ENCODE data around the gene CAMK2G.

Gene CAMK2G

GRCh38 chr10:73916761-73917470, 42.6 kb upstream of the CAMK2G start:
- in situ Hi-C loops (cut with MboI; ENCODE audit: low sequenced_read_pairs, unreplicated experiment), result no loop called here
- no peak for DNase-seq (ENCODE audit: low spot score)
- TF ChIP-seq CTCF (IDR thresholded peaks at IDR 0.05; ENCODE audit: borderline replicate concordance, control extremely low read depth, extremely low read depth, insufficient read depth, missing control alignments), result no peak

GRCh38 chr10:73915206-73915851, 41.0 kb upstream of the CAMK2G start:
- no peak for TF ChIP-seq CTCF (IDR thresholded peaks at IDR 0.05; ENCODE audit: borderline replicate concordance, control extremely low read depth, extremely low read depth, insufficient read depth, missing control alignments)
- in situ Hi-C loops (cut with MboI; ENCODE audit: low sequenced_read_pairs, unreplicated experiment), result no loop called here
- DNase-seq (ENCODE audit: low spot score), result no peak

- no peak for TF ChIP-seq CTCF (IDR thresholded peaks at IDR 0.05; ENCODE audit: borderline replicate concordance, control extremely low read depth, extremely low read depth, insufficient read depth, missing control alignments)
- in situ Hi-C loops (cut with MboI; ENCODE audit: low sequenced_read_pairs, unreplicated experiment), result no loop called here
- no peak for DNase-seq (ENCODE audit: low spot score)
Measured at GRCh38 chr10:73914036-73914435, 39.7 kb upstream of the CAMK2G start.

- no peak for TF ChIP-seq CTCF (IDR thresholded peaks at IDR 0.05; ENCODE audit: borderline replicate concordance, control extremely low read depth, extremely low read depth, insufficient read depth, missing control alignments)
- in situ Hi-C loops (cut with MboI; ENCODE audit: low sequenced_read_pairs, unreplicated experiment), result no loop called here
- no peak for DNase-seq (ENCODE audit: low spot score)
Measured at GRCh38 chr10:73911553-73912004, 37.2 kb upstream of the CAMK2G start.

GRCh38 chr10:73910764-73911552, 36.6 kb upstream of the CAMK2G start, which contains the start of gene PLAU:
PLAU (plus strand) TSS chr10:73911132; CDS start chr10:73911556, 424 bp downstream.
- peak; percentile 74 for DNase-seq (ENCODE audit: low spot score)
- TF ChIP-seq CTCF (IDR thresholded peaks at IDR 0.05; ENCODE audit: borderline replicate concordance, control extremely low read depth, extremely low read depth, insufficient read depth, missing control alignments), result no peak
- in situ Hi-C loops (cut with MboI; ENCODE audit: low sequenced_read_pairs, unreplicated experiment), result no loop called here

- in situ Hi-C loops (cut with MboI; ENCODE audit: low sequenced_read_pairs, unreplicated experiment), result no loop called here
- DNase-seq (ENCODE audit: low spot score), result peak; percentile 54
- no peak for TF ChIP-seq CTCF (IDR thresholded peaks at IDR 0.05; ENCODE audit: borderline replicate concordance, control extremely low read depth, extremely low read depth, insufficient read depth, missing control alignments)
Measured at GRCh38 chr10:73910401-73910763, 36.0 kb upstream of the CAMK2G start.

Data from GM13976 (cell line).